GM18861 (cell line): ENCODE results near the gene FAM153A.
"Not testable (repeated sequence)": the region's sequence is repeated elsewhere in the genome, so short reads cannot be mapped to it uniquely, and the experiment has no call there.

ENCODE experiments used
- ATAC-seq: cut with Tn5 transposase; IDR thresholded peaks from one replicate; pipeline ENCODE4 v1.9.1; 2021; ENCODE audit not compliant: unreplicated experiment

FAM153A gene

DNA sequence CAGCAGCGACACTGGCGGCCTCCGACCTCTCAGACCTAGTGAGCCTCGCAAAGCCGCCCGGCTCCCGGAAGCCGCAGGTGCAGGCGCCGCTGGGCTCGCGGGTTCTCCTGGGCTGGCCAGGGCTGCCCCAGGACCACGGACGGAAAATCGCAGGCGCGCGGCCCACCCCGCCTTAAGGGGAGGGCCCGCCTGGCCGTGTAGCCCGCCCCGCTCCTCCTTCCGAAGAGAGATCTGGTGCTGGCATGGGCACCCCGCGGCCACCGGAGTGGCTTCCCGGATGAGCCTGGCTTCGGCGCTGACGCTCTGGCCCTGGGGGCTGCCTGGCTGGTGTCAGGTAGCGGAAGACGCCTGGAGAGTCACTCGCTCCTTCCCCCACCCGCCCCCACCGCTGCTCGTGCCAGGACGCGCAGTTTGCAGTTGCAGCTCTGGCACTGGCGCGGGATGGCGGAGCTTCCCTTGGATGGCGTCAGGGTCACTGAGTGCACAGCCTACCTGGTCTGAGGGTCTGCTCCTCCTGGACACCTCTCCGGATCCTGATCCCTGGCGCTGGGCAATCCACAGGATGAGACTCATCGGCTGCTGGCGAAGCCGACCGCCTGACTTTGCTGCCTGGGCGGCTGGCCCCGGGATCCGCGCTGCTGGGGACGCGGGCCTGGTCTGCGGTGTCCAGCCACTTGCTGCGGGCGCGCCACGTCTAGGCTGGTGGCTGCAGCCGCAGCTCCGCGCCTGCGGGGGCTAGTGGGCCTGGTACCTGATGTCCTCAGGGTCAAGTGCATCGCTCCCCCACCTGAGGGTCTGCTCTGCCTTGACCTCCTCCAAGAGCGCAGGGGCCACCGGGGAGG lies at the start of gene FAM153A:
TSS of gene FAM153A (minus strand) at position 108 of the 842 bp plus-strand sequence.
- ATAC-seq, result not testable (repeated sequence)

DNA sequence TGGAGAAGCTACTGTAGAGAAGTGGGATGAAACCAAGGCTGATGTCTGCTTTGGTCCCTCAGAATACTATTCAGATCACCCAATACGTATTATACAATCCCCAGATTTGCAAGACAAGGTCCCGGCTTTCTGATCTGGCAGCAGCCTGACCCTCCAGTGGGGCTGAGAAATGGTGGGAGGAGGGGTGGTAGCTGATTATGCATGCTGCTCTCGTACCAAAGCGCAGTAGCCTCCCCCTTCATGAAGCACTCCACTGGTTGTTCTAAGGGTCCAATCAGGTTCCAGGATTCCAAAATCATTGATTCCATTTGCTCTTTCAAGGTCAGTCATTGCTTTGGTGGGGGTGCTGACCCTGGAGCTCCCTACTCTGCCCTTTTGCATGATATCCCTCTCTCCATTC lies 49.6 kb upstream of the FAM153A start:
- not testable (repeated sequence) for ATAC-seq

DNA sequence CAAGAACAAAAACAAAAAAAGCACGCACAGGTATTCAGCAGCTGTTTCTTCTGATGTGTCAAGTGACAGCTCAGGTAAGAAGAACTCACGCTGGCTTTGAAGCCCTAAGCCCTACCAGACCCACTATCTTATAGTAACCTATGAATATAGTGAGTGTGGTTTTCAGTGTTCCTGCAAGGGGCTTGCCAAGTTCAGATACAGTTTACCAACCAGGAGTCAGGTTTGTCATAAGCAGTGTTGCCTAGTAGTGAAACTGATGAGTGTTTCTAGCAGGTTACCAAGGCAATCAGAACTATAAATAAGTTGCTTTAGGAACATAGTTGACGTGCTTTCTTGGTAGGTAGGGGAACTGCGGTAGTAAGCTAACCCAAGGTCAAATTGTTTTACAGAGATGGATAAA lies 43.4 kb upstream of the FAM153A start:
- ATAC-seq, result not testable (repeated sequence)

DNA sequence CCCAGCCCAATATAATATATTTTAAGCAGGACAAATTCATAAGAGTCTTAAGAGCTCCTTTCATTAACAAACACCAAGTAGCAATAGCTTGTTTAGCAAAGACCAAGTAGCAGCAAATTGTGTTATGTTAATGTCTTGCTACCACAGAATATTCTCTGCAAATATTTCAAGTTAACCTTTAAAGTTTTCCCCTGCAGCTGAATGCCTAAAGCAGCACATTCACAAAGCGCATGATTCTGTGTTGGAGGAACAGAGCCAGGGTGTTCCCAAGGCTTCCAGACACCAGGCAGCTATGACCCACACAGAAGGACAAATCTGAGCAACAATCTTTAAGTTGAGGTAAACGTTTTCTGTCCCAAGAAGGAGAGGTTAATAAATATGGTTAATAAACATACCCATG lies 42.1 kb upstream of the FAM153A start:
- ATAC-seq, result not testable (repeated sequence)

DNA sequence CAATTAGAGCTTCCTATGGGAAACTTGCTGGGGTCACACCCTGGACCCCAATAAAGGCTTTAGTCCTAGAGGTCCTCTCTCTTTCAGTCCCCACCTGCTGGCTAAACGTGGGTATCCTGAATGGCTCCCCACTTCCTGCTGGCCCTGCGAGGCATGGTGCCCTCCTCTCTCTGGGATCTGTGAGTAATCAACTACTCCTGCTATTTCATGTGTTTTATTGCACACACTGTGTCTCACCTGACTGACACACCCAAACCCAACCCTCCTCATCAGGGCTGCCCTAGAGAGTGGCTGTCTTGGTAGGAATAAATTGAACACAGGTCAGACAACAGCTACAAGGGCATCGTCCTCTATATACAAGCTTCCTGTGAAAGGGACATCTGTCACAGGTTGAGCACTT lies 39.8 kb upstream of the FAM153A start:
- not testable (repeated sequence) for ATAC-seq

DNA sequence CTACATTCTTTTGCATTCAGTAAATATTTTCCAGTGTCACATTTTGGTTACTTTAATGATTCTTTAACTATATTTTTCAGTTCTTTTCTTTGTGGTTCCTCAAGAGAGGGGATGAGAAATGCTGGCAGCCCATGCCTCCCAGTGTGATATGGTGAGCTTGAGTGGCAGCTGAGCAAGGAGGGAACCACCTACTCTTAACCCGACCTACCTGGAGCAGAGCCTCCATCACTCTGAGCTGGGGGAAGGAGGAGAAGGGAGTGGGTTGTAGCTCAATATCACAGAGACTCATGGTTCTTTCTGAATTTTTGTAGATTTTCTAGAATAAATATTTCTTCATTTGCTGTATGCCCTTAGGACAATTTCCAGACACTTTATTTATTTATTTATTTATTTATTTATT lies 37.0 kb upstream of the FAM153A start:
- not testable (repeated sequence) for ATAC-seq

DNA sequence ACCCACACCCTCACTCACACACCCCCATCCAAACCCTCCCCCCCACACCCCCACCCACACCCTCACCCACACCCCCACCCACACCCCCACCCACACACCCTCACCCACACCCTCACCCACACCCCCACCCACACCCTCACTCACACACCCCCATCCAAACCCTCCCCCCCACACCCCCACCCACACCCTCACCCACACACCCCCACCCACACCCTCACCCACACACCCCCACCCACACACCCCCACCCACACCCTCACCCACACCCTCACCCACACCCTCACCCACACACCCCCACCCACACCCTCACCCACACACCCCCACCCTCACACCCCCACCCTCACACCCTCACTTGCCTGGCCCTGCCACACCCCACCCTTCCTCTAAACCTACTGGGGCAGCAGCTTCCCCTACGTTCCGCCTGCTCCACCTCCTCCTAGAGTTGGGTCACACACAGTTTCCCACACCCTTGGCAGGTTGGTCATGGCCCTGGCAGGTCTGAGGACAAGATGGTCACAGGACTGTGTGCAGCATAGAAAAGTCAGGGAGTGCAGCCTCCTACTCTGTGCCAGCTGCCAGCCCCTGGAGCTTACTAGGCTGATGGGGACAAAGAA lies 30.2 kb upstream of the FAM153A start:
- ATAC-seq, result not testable (repeated sequence)

DNA sequence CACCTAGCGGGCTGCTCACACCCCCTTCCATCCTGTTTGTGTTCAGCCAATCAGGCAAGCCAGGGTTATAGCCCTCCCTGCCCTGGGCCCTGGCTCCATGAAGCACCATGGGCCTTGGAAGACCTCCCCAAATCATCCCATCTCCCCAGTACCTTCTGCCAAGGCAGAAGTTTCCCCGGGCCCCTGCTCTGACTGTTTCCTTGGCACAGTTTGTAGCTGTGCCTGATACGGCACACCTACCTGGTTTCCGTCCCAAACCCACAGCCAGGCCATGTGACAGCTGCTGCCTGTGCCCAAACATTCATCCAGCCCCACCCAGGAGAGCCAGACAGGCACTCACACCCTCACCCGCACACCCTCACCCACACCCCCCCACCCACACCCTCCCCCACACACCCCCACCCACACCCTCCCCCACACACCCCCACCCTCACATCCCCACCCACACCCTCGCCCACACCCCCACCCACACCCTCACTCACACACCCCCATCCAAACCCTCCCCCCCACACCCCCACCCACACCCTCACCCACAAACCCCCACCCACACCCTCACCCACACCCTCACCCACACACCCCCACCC lies 29.6 kb upstream of the FAM153A start:
- ATAC-seq, result not testable (repeated sequence)

DNA sequence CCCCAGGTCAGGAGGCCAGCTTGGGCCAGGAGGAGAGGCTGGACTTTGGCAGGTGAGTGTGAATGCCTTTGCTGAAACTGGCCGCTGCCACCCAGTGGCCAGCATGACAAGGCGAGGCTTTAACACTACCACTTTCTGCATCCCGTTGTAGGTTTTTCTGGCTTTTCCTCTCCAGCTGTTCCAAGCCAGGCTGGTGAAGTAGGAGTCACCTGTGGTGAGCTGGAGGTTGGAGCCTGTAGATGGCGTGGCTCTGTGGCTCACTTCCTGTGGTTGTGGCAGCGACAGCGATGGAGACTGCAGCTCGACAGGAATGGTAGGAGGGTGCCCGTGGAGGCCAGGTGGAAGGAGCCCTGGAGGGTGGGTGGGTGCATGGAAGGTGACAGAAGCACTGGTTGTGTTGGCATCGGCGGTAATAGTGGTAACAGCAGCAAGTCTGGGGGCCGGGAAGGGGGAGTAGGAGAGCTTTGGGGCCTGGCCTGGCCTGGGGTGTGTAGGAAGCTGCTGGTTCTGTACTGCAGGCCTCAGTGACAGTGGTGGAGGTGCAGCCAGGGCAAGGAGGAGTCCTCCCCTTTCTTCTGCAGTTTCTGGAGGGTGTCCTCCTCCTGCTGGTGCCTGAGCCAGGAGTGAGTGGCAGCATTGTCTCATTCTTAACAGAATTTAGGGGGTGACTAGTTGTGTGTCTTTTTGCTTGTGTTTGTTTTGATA lies 26.7 kb upstream of the FAM153A start:
- not testable (repeated sequence) for ATAC-seq

DNA sequence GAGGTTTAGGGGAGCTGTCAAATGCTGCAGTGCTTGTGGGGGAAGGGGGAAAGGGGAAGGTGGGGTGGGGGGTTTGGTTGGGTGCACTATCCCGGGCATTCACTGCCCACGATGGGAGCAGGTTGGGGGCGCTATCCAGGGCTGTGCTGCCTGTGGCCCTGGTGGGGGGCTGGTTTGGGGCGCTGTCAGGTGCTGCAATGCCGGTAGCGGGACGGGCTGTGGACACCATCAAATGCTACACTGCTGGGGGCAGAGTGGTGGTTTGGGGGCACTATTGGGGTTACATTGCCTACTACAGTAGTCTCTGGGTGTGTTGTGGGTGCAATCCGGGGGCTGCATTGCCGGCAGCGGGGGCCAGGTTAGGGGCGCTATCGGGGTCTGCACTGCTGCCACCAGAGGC lies 25.7 kb upstream of the FAM153A start:
- not testable (repeated sequence) for ATAC-seq

DNA sequence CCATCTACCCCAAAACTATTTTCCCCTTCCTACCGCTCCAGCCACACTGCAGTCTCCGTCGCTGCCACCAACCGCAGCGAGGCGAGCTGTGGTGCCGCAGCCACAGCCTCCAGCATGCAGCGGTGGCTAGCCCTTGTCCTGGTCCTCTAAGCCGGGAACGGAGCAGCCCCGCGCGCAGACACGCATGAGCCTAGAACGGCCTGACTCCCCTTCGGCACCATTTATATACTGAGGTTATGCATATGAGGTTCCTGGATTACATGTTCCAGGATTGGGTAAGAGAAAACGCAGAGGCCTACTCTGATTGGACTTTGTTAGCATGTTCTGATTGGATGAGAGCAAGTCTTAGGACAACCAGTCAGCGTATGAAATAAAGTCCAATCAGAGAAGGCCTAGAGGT lies 24.6 kb upstream of the FAM153A start:
- not testable (repeated sequence) for ATAC-seq

DNA sequence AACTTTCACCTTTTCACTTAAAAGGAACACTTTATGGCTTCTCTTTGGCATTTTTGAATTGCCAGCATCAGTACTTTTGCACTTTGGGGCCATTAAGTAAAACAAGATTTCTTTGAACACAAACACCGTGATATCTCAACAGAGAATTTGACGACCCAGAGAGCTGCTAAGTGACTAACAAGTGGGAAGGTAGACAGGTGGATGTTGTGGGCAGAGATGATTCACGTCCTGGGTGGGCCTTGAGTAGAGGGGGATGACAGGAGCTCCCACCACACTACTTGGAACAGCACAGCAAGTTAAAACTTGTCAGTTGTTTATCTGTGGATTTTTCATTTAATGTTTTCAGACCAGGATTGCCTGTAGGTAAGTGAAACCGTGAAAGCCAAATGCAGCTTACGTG lies 18.7 kb upstream of the FAM153A start:
- not testable (repeated sequence) for ATAC-seq

DNA sequence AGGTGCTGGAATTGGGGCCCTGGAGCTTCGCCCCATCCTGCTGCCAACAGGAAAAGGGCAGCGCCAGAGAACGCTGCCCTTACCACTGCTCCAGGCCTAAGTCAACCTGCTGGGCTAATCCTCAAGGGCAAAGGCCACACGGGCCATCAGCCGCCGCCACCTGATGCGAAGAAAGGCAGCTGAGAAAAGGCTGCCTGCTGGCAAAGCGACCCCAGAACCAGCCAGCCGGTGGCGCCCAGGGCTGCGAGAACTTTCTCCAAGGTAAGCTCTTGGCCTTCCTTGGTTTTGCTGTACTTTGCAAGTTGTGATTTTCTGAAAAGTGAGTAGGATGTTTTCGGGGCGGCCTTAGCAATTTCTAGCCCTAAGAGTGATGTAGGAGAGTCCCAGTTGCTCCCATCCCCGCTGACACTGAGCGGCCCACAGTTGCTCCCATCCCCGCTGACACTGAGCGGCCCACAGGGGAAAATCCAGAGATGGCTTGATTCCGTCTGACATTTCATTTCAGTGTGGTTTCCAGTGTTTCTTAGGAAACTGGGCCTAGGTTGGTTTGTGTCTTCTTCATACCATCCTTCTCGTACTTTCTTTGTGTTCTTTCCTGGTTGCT lies 15.6 kb upstream of the FAM153A start:
- ATAC-seq, result not testable (repeated sequence)

DNA sequence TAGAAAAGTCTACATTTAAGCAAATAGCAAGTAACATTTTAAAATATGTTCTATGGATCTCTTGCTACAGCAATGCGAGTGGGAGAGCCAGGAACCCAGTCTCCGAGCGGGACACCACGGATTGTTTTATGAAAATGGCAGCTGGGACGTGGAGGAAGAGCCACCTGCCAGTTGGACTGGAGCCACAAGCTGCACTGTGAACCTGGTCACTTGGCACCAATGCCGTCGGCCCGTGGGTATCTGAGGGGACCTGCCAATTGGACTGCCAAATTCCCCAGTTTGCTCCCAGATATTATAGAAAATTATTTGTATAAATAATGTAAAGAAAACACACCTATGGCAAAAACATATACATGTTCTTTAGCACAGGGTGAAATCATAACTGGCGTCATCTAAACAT lies 10.6 kb upstream of the FAM153A start:
- not testable (repeated sequence) for ATAC-seq

DNA sequence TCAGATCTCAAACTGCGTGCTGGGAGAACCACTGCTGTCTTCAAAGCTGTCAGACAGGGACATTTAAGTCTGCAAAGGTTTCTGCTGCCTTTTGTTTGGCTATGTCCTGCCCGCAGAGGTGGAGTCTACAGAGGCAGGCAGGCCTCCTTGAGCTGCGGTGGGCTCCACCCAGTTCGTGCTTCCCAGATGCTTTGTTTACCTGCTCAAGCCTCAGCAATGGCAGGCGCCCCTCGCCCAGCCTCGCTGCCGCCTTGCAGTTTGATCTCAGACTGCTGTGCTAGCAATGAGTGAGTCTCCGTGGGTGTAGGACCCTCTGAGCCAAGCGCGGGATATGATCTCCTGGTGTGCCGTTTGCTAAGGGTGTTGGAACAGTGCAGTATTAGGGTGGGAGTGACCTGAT lies 8.9 kb upstream of the FAM153A start:
- not testable (repeated sequence) for ATAC-seq

DNA sequence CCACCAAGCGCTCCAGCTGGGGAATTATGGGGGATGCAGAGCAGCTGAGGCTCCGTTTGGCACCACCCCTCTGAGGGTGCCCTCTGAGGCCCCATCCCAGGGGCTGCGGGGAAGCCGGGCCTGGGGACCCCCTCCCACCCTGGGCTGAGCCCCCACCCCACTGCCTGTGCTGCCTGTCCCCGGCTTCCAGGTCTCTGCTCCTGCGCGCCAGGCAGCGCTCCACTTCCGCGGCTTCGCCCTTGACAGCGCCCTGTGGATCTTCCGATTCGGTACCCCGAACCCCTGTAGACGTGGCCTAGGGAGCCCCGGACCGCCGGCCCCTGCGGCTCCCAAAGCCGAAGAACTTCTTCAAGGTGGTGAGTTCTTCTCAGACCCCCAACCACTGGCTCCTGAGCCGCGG lies 530 bp downstream of the FAM153A start:
- not testable (repeated sequence) for ATAC-seq

DNA sequence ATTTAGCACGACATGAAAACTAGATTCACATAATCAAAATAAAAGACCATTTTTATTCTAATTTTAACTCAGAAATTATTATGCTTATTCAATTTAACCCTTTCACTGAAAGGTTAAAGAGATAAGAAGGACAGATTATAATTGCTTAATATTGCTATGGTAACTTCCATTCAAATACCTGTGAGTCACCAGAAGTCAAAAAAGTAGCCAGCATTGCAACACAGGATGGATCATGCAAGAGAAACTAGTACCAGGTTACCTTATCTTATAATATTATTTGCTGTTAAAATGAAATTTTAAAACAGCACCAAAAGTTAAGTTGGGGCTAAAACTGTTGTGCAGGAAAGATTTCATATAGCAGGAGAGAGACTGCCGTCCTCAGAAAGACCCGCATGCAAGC lies 11.5 kb downstream of the FAM153A start:
- not testable (repeated sequence) for ATAC-seq

DNA sequence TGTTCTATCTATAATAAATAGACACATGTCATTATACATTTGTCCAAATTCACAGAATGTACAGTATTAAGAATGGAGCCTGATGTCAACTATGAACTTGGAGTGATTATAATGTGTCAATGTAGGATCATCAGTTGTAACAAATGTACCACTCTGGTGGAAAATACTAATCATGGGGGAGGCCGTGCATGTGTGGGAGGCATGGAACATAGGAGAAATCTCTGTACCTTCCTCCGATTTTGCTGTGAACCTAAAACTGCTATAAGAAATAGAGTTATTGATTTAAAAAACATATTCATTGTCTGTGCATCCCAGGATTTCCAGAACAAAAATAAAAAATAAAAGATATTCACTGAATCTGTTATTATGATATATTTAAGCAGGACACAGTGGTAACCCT lies 12.1 kb downstream of the FAM153A start:
- ATAC-seq, result not testable (repeated sequence)

DNA sequence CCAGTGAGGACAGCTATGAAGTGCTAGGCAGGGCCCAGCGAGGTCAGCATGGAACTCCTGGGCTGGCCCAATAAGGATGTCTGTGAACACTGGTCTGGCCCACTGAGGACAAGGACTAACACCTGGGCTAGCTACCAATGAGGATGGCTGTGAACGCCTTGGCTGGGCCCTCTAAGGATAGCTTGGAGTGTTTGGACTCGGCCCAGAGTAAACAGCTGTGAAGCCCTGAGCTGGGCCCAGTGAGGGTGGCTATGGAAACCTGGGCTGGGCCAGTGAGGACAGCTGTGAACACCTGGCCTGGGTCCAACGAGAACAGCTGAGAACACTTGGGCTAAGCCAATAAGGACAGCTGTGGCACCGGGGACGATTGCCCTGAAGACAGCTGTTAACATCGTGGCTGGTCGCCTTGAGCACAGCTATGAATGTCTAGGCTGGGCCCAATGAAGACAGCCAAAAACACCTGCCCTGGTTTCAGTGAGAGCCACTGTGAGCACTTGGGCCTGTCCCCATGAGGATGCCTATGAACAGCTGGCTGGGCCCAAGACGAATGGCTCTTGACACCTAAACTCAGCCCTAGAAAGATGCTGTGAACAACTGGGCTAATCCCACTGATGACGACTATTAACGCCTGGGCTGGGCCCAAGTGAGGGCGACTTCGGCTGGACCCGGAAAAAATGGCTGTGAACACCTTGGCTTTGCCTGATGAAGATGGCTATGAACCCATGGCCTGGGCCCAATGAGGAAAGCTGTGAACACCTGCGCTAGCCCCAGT lies 18.8 kb downstream of the FAM153A start:
- ATAC-seq, result not testable (repeated sequence)

DNA sequence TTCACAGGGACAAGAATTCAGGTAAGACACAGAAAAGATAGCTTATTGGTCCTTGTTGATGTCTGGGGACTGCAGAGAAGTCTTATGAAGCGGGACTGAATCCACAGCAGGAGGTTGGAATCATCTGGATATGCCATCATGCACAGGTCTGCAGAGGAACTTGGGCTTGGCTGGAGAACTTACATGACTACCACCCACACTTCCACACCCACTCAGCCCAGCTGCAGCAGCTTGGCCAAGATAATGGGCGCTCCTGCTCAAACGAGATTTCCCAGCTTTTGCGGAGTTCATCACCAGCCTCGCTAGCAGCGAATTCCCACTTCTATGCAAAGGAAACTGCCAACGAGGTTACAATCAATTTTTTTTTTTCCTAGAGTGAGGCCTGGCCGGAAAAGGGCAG lies 21.7 kb downstream of the FAM153A start:
- ATAC-seq, result not testable (repeated sequence)
